Measurements from ENCODE around the gene LTB4R2.
"Not testable (repeated sequence)": the region's sequence is repeated elsewhere in the genome, so short reads cannot be mapped to it uniquely, and the experiment has no call there.

LTB4R2 gene

DNA sequence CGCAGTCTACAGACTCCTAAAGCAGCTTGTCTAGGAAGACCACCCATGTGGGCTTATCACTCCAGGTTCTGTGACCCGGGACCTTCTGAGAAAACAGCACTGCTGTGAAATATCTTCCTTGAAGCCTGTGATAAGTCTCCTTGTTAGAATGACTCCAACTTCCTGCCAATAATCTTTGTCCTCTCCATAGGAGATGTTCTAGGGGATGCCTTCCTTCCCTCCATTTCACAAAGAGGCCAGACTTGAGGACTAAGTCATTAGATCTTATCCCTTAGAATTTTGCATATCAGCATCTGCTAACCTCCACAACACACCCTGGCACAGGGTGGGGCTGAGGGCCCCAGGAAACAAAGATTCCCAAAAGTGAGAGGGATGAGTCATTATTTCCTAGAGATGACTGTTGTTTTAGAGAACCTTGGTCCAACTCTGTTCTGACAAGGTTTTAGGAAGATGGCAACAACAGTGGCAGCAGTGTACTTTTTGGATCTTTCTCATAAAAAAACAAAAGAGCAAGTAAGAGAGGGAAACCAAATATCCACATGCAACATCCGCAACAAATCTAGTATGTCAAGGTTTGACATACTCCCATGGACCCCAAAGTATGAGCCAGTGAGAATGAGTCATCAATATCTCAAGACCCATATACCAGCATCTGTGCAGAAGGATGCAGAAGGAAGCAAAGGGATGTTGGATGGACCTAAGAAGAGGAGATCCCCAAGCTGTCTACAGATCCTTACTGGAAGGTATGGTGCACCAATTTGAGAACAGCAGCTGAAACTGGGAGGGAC lies 7.4 kb downstream of the LTB4R2 start:
- no peak for DNase-seq (ENCODE audit: low read depth in 4 of 4, low spot score in 1 of 4)

DNA sequence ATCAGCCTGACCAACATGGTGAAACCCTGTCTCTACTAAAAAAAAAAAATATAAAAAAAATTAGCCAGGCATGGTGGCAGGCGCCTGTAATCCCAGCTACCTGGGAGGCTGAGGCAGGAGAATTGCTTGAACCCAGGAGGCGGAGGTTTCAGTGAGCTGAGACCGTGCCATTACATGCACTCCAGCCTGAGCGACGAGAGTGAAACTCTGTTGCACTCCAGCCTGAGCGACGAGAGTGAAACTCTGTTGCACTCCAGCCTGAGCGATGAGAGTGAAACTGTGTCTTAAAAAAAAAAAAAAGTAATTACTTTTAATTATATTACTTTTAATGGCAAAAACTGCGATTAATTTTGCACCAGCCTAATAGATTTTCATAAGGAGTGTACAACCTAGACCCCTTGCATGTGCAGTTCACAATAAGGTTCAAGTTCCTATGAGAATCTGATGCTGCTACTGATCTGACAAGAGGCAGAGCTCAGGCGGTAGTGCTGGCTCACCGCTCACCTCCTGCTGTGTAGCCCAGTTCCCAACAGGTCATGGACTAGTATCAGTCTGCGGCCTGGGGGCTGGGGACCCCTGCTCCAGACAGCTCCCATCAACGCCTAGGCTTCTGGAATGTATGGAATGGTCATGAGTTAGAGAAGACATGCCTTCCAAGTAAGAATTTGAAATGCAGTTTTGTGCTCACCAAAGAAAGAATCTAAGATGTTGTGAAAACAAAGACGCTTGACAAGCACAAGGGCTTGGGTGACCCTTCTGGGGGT lies 11.5 kb downstream of the LTB4R2 start:
- DNase-seq (ENCODE audit: low read depth in 4 of 4, low spot score in 1 of 4) = no peak

- no peak for DNase-seq (ENCODE audit: low read depth in 4 of 4, low spot score in 1 of 4)
Measured at GRCh38 chr14:24322672-24323071, 12.7 kb downstream of the LTB4R2 start.

DNA sequence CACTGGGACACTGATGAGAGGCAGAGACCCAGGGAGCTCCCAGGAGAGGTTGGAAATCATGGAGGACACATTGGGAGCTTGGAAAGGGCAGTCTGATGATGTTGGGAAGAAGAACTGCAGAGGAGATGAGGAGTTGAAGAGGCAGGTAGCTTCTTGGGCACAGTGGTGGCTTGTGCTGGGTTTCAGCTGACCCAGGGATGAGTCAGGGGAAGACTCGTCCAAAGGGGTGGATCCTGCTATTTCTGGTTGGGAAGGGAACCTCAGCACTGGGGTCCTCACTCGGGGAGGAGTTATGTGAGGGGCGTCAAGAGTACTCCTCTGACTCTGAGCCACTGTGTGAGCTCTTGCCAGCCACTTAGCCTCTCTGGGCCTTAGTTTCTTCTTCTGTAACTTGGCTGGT lies 13.4 kb downstream of the LTB4R2 start:
- no peak for DNase-seq (ENCODE audit: low read depth in 4 of 4, low spot score in 1 of 4)

GRCh38 chr14:24324024-24324423 lies 14.1 kb downstream of the LTB4R2 start:
- no peak for DNase-seq (ENCODE audit: low read depth in 4 of 4, low spot score in 1 of 4)

DNA sequence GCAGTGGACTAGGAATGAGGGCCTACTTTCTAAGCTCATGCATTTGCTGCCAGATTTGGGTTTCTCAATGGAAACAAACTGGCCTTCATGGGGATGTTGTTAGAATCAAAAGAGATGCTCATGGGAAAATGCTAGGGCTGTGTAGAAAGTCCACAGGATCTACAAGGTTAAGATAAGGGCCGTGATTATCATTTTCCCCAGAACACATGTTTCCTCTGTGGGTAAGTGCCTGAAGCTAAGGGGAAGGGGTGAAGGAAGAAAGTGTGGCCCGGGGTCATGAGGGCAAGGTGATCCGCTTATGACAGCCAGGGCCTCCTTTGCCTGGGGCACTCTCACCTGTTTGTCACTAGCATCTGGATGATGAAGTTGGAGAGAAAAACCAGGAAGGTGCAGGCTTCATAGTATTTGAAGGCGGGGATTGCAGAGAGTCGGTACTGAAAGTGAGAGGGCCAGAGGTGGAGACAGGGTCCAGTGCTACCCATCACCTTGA lies 15.1 kb downstream of the LTB4R2 start:
- no peak for DNase-seq (ENCODE audit: low read depth in 4 of 4, low spot score in 1 of 4)

- DNase-seq (ENCODE audit: low read depth in 4 of 4, low spot score in 1 of 4) = no peak
Measured at GRCh38 chr14:24325963-24326362, 16.0 kb downstream of the LTB4R2 start.

DNA sequence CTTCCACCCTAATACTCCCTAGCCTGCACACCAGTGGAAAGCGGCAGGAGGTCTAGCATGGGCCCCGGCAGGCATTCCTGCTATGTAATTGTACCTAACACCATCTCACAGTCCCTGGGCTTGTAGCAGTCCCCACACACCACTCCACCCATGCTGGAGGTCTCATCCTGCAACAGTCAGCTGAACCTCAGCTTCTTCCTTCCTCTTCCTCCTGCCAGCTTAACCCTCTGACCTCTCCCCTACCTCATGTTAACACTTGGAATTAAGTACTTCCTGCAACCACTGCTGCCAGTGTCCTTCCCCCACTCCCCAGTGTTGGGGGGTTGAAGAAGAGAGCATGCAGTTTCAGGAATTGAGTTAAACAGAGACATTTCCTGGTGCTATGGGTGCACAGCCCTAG lies 17.4 kb downstream of the LTB4R2 start:
- DNase-seq (ENCODE audit: low read depth in 4 of 4, low spot score in 1 of 4) = no peak

- not testable (repeated sequence) for DNase-seq (ENCODE audit: low read depth in 4 of 4, low spot score in 1 of 4)
Measured at GRCh38 chr14:24327914-24328313, 18.0 kb downstream of the LTB4R2 start.

DNA sequence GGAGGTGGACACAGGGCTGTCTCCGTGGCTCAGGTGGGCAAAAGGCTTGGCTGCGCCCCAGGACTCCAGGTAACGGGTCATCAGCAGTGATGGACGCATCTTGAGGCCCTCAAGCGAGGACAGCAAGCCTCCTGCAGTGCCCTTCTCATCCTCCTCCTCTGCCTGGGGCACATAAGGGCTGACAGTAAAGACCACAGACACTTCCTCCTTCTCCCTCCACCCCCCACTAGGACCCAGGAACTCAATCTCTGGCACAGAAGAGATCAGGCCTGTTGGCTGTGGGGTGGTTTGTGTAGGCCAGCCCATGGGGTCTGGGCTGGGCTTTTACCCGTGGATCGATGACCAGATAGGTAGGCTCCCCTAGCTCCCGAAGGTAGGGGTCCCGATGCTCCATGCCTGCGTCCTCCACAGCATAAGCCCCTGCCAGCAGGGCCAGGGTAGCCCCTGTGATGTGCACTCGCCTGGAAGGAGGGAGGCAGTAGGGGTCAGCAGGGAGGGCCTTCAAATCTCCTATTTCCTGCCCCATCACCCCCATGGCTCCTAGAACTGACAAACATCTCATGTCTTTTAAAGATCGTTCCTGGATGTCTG lies 19.2 kb downstream of the LTB4R2 start:
- DNase-seq (ENCODE audit: low read depth in 4 of 4, low spot score in 1 of 4) = no peak

DNA sequence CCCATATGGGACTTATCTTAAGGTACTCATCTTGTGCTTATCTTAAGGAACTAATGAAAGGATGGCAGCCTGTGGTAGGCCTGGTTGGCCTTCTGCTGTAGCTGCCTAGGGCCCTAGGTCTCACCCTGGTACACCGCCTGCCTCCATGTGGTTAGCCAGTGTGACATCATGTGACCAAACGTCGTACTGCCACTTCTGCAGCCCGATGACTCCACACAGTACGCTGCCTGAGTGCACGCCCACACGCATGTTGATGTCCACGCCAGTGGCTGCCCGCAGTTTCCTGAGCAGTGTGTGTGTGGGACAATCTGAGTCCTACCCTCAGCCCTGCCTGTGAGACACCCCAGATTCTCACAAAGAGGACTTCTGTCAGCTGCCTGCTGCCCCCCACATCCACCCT lies 19.8 kb downstream of the LTB4R2 start:
- no peak for DNase-seq (ENCODE audit: low read depth in 4 of 4, low spot score in 1 of 4)

- no peak for DNase-seq (ENCODE audit: low read depth in 4 of 4, low spot score in 1 of 4)
Measured at GRCh38 chr14:24330973-24331674, 21.2 kb downstream of the LTB4R2 start.

DNA sequence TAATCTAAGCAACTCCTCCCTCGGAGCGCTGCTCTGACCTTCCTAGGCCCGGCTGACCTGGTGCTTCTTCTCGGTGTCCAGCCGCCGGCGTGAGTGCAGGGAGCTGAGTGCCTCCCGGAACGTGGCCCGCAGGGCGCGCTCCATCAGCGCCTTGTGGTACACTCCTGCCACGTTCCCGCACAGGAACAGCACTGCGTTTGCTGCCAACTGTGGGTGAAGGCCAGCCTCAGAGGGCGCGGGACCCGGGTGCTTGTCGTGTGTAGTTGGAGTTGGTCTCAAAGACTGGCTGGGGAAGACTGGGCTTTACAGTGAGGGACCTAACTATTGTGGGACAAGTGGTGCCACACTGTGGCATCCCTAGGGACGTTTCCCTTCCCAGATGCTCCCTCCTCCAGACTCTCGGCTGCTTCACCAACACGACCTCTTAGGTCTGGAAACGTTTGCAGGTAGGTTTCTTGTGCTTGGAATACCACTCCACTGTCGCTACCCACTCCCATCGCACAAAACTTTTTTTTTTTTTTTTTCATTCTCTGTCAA lies 21.9 kb downstream of the LTB4R2 start:
- no peak for DNase-seq (ENCODE audit: low read depth in 4 of 4, low spot score in 1 of 4)

- DNase-seq (ENCODE audit: low read depth in 4 of 4, low spot score in 1 of 4) = peak; percentile 62 to 76 (median 65)
Measured at GRCh38 chr14:24332268-24332993, 22.5 kb downstream of the LTB4R2 start.

DNA sequence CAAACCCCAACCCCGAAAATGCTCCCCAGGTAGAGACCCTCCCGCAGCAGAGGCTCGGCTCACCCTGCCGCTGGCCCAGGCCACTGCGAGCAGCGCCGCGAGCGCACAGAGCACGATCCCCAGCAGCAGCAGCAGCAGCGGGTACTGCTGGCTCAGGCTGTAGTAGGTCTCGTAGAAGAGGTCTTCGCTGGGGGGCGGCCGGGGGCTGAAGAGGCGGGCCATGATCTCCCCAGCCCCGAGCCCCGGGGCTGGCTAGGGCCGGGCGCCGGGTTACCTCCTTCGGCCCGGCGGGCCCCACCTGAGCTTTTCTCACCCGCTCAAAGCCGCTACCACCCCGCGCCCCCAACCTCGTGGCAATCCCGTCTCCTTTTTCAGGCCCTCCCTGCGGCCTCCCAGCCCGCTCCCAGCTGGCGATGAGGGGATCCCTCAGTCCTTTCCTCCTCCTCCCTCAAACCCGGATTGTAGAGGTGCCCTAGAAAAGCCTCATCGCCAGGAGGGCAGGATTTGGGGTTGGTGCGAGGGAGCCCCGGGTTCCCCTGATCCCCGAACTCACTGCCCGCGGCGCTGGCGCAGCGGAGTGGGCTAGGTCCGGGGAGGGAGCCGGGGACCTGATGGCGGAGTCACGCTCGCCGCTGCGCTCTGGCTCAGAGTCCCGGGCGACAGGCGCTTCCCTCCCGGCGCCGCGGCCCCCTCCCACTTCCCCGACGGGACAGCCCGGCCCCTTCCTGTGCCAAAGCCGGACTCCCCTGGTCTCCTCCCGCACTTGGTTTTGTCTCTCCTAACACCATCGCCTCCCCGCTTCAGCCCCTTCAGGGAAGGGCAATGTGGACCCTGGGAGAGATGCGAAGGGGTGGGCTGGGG lies 24.7 kb downstream of the LTB4R2 start, which contains the start of gene ADCY4:
TSS of gene ADCY4 (minus strand) at position 641 of the 861 bp plus-strand sequence. CDS start at position 222, 419 bp downstream.
- DNase-seq (ENCODE audit: low read depth in 4 of 4, low spot score in 1 of 4) = no peak

DNA sequence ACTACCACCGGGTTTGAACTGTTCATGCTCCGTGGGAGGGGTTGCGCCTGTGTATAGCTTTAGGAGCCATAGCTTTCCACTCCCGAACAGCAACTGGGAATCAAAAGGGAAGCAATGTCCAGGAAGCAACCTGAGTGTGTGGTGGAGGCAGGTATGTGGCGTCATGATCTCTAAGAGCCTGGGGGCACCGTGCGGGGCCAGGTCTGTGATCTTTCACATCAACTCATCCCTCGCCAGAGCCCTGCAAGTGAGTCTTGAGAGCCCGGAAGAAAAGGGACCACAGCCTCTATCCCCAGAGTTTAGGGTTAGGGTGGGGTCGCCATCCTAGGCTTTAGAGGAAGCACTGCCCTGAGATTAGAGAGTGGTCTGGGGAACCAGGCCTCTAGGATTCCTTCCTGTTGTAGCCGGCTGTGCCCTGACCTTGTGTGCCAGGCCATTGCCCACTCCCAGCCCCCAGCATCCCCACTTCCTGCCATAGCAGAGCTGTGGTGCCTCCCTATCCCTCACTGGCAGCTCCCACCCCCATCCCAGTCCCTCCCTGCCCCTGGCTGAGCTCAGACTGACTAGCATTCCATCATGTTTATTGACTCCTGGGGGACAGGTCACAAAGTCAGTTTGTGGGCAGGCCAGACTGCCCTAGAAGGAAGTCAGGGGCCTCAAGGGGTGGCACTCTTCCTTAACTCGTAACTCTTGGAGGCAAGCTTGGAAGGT lies 25.7 kb downstream of the LTB4R2 start:
- DNase-seq (ENCODE audit: low read depth in 4 of 4, low spot score in 1 of 4) = no peak

DNA sequence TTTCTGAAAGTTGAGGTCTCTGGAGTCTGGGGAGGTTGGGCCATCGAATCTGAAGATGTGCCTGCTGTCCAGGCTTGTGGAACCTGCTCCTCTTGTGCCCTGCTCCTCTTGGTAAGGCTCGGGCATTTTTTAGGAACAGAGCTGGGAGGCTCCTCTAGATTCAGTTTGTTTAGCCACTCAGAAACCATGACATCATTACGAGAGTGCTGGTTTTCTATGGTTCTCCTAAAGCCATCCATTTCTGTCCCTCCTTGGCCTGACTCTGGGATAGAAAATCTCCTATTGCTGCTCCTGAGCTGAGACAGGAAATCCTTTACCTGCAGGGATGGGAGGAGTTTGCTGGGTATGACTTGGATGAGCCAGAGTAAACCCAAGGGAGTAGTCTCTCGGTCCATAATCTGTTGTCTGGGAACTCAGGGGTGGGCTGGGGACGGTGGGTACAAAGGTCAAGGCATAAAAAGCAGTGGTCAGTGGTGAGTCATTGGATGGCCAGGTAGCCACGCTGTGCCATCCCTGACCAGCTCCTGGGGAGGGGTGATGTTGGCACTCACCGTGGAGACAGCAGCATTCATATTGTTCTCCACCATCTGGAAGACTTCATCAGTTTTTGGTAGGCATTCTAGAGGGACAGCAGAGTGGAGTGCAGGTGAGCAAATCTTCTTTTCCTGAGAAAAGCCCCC lies 27.3 kb downstream of the LTB4R2 start:
- no peak for DNase-seq (ENCODE audit: low read depth in 4 of 4, low spot score in 1 of 4)

DNA sequence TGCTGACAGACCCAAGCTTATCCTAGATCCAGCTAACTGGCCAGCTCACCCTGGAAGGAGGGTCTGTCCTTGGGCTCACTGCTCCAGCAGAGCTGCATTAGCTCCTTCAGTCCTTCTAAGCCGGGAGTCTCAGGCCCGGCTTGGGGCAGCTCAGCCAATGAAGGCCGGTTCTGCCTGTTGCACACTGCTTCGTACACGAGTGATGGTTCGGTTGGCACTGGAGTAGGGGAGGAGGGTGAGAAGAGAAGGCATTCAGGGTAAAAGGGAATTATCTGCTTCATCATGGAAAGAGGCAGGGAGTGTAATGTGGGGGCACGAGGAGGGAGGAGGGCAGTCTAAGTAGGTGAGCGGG lies 27.9 kb downstream of the LTB4R2 start:
- DNase-seq (ENCODE audit: low read depth in 4 of 4, low spot score in 1 of 4) = no peak

Data from stimulated activated CD4-positive, alpha-beta T cell treated with anti-CD3 and anti-CD28 coated beads, Interleukin-1b, Interleukin-23, amount 100 ng/mL, for 24 hours (primary cell).